ENCODE data around the gene ADAMTS5.

ADAMTS5 gene

DNA sequence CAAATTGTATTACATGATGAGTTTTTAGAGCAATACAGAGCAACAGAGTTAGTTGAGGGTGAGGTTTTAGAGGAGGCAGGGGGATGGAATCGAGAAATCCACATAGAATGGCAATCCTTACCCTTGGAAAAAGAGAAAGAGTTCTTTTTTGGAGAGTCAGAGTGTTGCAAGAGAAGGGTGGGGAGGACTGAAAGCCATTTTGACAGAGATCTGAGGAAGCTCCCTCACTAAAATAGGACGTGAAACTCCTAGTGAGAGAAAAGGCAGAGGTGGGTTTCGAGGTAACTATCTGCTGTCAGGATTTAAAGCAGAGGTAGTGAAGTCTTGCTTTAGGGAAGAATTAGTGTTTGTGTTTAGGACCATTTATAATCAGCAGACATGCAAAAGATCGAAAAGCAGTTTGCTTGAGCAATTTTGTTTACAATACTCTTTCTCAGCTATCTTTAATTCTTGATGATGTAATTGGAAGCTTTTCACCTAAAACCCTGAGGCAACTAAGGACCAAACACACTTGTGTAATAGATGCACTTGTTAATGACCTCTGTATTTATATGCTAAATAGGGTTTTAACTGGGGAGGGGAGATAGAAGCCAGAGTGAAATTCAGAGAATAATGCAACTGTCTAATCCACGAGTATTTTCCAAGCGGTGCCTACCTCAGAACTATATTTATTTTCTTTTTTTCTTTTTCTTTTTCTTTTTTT is 20.0 kb downstream of the ADAMTS5 start:
- no peak for DNase-seq

DNA sequence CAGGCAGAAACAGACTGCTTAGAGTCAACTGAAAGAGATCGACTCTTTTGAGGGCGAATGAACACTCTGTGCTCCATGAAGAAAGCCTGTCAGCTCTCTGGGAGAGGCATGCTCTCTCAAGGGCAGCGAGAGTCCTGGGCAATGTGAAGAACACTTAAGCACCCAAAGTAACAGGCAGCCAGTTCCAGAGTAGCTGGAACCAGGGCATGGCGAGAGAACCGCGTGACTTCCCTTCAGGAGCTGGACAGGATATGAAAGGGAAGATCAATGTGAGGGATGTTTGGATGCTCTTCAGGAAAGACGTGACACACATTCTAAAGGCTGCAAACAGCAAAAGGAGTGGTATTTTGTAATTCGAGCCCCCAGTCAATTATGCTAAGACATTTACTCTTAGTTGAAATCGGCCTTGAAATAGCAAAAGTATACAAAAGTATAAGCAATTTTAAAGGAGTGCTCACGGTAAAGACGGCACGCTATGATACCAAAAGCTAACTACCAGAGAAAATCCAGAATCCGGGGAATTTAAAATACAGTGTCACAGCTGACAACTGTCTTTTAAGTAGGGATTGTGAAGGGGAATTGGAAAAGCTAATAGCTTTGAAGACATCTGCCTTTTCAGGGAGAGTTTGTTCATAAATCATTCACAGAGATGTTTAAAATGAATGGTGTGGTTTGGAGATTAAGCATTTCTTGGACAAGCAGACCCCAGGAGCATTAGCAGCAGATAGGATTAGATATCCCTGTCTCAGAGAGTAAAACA is 20.8 kb downstream of the ADAMTS5 start:
- DNase-seq = no peak

DNA sequence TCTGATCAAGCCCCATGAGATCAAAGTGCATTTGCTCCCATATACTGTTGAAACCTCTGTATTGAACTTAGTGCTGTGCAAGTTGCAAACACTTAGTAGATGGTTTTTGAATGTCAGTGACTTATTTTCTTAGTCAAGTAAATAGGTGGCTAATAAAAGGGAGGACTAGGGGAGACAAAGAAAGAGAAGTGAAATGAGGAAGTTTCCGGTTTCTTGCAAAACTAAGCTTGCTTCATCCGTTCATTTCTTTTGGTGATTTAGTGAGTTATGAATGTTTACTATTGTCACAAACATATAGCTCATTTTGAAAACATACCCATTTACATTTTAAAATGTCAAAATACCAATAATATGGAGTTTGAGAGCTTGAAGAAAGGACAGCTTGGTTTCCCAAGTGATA is 23.0 kb downstream of the ADAMTS5 start:
- DNase-seq = no peak

DNA sequence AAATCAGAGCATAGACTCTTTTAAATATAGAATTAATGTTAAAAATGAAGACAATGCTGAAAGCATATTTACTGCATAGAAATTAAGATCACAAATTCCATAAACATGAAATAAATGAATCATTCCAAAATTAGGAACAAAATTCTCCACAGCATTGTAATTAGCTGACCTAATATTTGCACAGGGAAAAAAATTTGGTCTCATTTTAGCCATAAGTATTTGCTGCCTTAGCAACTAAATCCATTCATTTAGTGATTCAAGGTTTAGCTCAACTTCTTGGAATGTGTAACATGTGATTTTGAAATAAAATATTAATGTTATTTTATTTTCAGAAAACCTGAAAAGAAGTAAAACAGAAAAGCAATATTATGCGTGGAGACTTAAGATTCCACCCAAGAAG is 25.5 kb downstream of the ADAMTS5 start:
- DNase-seq = no peak

DNA sequence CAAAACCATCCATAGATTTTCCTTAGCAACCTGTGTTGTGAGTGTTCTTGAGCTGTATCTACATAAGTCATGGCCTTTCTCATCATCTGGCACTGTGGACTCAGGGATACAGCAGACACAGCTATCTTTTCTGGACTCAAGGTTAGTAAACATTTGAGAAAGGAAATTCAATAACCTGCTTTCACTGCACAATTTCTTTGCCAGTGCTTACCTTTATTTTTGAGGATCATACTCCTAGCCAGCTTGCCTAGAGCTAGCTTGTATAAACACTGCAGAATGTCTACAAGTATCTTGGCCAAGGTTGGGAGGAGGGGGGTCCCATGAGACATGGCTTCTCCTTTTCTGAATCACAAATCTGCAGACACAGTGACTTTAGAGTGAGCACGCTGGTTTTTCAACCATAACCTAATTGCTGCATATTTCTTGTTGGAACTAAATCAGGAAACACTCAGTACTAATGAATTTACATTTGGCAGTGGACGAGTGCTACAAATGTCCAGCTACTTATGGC is 27.2 kb downstream of the ADAMTS5 start:
- DNase-seq = no peak

DNA sequence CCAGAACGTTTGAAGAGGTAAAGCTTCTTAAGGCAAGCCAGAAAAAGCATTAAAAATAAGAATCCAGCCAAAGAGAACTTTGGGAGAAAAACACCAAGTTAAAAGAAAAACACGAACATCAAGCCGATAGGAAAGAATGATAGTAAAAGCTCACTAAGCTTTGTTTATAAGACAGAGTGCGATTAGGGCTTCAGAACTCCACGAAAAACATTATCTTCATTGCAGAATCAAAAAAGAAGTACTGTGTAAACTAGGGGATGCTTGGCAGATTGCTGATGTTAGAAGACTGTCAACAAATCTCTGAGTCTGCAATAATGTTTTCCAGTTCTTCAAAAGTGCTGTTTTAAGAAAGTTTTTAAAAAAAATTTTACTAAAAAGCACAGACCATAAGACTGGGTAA is 30.2 kb downstream of the ADAMTS5 start:
- no peak for DNase-seq

DNA sequence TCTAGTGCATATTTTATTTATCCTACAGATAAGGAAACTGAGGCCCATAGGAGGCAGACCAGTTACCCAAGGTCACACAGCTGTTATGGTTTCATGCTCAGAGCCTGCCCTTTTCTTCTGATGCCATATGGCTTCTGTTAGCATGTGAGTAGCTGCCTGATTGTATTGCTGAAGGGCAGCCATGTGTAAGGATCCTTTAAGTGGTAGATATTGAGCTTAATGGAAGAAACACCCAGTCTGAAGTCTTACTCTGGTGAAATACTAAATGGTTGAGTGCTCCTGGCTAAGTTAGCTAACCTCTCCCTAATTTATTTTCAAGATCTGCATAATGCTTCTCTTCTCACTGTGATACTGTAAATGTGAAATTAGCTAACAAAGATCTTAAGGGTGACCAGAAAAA is 30.9 kb downstream of the ADAMTS5 start:
- no peak for DNase-seq

DNA sequence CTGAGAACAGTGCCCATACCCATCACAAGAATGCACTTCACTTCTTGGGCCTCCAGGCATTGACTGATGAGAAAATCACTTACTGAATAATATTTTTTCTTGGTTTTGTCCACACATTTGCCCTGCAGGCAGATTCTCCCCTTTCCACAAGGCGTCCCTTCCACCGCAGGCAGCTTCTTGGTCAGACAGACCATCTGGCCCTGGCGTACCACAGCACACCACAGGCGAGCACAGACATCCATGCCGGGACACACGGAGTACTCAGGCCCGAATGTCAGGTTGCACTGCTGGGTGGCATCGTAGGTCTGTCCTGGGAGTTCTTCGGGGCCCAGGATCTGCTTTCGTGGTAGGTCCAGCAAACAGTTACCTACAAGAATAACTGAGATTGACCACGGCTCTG is 32.5 kb downstream of the ADAMTS5 start:
- no peak for DNase-seq

DNA sequence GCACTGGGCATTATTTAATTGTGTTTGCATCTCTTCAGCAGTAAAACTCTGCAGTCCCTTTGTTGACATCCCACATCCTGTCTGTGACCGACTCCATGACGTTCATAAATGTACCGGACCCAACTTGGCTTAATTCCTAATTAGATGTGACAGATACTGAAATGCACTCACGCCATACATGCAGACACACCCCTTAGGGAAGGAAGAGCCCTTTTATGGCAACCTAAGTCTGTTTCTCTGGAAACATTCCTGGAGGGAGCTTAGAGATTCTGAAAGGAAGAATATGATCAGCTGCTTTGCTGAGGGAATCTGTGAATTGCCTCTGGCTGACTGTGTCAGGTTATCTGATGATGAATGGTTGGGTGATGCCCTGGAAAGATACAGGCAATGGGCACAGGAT is 33.4 kb downstream of the ADAMTS5 start:
- no peak for DNase-seq

DNA sequence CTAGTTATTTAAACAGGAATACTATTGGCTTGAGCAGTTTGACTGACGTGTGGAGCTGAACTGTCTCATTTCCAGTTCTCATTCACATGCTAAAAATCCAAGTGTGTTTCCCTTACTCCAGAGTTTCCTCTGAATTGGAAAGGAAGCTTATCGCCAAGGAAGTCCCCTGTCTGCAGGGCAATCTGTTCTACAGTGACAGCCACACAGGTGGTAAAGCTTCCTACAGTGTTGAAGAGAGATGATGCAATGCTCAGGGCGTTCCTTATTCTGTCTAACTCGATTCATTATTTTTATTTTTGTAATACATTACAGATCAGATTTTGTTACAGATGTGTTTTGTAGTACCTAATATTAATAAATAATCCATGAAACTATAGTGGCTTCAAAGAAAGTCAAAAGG is 41.3 kb downstream of the ADAMTS5 start:
- DNase-seq = no peak

- no peak for DNase-seq
These were observed 41.8 kb downstream of the ADAMTS5 start for GRCh38 chr21:26925122-26925521.

GRCh38 chr21:26923986-26924385 is 42.9 kb downstream of the ADAMTS5 start:
- no peak for DNase-seq

- no peak for DNase-seq
These were observed 46.8 kb downstream of the ADAMTS5 start for GRCh38 chr21:26920055-26920454.

- no peak for DNase-seq
These were observed 48.4 kb downstream of the ADAMTS5 start for GRCh38 chr21:26918323-26919079.

GRCh38 chr21:26916799-26917198 is 50.1 kb downstream of the ADAMTS5 start:
- DNase-seq = no peak

DNA sequence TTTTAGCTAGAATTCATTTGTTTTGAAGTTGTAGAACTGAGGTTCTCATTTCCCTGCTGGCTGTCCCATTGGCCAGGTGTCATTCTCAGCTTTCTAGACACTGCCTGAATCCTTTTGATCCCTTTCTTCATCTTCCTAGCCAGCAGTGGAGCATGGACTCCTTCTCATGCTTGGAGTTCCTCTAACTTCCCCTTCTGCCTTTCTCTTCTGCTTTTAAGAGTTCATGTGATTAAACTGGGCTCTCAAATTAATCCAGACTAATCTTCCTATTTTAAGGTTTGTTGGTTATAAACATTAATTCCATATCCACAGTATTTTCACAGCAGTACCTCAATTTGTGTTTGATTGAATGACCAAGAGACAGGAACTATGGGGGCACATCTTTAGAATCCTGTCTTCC is 52.3 kb downstream of the ADAMTS5 start:
- DNase-seq = no peak

DNA sequence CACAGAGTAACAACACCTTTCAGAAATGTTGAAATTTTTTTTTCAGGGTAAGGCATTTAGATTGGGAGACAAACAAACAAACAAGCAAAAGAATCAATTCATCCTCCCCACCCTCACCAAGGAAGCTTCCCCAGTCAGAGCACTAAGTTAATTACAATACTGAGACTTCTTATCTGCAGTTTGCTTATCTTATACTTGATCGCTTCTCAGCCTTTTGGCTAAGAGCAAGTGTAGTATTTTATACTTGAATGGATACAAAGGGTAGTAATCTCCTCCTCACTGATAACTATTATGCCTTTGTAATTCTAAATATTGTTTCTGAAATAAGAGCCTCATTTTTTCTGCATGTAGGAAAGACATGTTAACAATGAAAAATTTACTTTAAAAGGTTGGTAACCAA is 54.4 kb downstream of the ADAMTS5 start:
- no peak for DNase-seq

GRCh38 chr21:26909972-26910371 is 56.9 kb downstream of the ADAMTS5 start:
- DNase-seq = no peak

DNA sequence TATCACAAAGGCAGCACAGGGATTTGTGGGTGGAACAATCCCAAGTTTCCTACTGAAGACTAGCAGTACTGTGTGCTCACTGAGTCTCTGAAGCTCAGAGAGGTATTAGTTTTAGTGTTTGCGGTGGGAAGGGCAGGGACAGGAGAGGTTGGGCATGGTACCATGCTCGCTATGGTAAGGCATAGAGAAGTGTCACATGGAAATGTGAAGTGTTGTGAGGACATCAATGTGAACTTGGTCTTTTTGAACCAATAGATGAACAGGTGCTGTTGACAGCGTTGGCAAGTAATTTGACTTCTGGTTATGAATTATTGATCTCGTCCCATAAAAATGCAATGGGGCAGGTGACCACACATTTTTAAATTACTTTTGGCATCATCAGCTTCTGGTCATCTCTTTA is 65.9 kb downstream of the ADAMTS5 start:
- no peak for DNase-seq

DNA sequence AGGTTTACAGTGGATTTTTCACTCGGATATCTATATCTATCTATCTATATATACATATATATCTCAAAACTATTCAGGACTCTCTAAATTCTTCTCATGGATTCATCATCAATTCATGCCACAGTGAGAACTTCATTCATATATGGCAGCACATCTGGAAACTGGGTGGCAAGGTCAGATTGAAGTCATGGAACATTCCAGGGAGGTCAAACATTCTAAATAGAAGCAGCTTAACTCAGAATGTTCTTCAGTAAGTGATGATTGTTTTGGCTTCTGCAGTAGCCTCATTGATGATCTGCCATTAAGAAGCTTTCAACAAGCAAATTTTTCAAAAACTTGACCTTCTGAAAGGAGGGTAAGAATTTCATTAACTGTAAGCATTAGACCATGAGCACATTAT is 74.7 kb downstream of the ADAMTS5 start:
- no peak for DNase-seq

- DNase-seq = no peak
These were observed 78.0 kb downstream of the ADAMTS5 start for GRCh38 chr21:26888931-26889330.

- DNase-seq = no peak
These were observed 78.6 kb downstream of the ADAMTS5 start for GRCh38 chr21:26888256-26888655.

DNA sequence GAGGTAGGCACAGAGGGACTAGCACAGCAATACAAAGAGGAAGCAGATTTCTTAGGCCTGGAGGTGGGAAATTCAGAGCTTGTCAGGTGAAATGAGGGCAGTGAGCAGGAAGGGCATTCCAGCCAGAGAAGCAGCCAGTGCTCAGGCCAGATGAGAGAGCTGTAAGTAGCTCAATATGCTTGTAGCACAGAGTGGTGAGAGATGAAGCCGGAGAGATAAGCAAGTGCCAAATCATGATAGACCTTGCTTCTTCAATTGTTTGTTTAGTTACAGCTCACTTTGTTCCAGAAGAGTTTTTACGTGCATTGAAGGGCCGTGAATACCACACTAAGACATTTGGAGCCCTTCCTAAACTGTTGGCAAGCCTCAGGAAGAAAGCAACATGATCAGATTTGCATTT is 79.6 kb downstream of the ADAMTS5 start:
- DNase-seq = no peak

DNA sequence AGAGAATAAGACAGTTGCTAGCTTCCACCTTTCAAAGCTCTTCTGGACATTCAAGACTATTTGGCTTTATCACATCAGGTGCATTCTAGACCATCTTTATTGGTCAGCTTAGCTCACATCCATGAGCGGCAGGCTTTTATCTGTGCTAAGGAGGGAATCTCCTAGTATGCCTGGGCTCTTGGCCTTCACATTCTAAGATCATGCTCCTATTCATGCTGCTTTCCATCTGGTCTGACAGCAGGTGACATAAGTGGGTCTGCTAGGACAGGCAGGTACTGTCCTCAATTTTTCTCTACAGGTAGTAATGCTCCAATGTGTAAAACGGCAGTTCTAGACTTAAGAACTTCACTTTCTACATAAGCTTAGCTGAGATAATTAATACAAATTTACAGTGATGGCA is 82.5 kb downstream of the ADAMTS5 start:
- no peak for DNase-seq

Measured in activated CD8-positive, alpha-beta memory T cell treated with anti-CD3 and anti-CD28 coated beads for 24 hours (primary cell).